ENCODE results near the gene POMC.
A peak's percentile ranks its signal among the peaks of the same experiment; 100 is the strongest.

POMC gene

GRCh38 chr2:25119263-25119662, 49.1 kb downstream of the POMC start:
- DNase-seq (ENCODE audit: low read depth in 2 of 2) = no peak
- no peak overlapping the region for H3K4me3 ChIP-seq (replicated peaks in 1 of 2; ENCODE audit: low read depth in 2 of 2, low read length in 2 of 2)
- no peak for TF ChIP-seq CTCF (IDR thresholded peaks at IDR 0.05; ENCODE audit: low read depth, low read length)

GRCh38 chr2:25116956-25117355, 51.4 kb downstream of the POMC start:
- TF ChIP-seq CTCF (IDR thresholded peaks at IDR 0.05; ENCODE audit: low read depth, low read length) = no peak
- H3K4me3 ChIP-seq (replicated peaks in 1 of 2; ENCODE audit: low read depth in 2 of 2, low read length in 2 of 2) = no peak overlapping the region
- DNase-seq (ENCODE audit: low read depth in 2 of 2) = no peak

- peak; percentile 37 to 43 for DNase-seq (ENCODE audit: low read depth in 2 of 2)
- TF ChIP-seq CTCF (IDR thresholded peaks at IDR 0.05; ENCODE audit: low read depth, low read length) = no peak
- H3K4me3 ChIP-seq (replicated peaks in 1 of 2; ENCODE audit: low read depth in 2 of 2, low read length in 2 of 2) = no peak overlapping the region
Observed at GRCh38 chr2:25115902-25116301, 52.5 kb downstream of the POMC start.

- no peak for DNase-seq (ENCODE audit: low read depth in 2 of 2)
- no peak for TF ChIP-seq CTCF (IDR thresholded peaks at IDR 0.05; ENCODE audit: low read depth, low read length)
- no peak overlapping the region for H3K4me3 ChIP-seq (replicated peaks in 1 of 2; ENCODE audit: low read depth in 2 of 2, low read length in 2 of 2)
Observed at GRCh38 chr2:25115249-25115883, 53.0 kb downstream of the POMC start.

GRCh38 chr2:25112113-25112512, 56.3 kb downstream of the POMC start:
- no peak for DNase-seq (ENCODE audit: low read depth in 2 of 2)
- TF ChIP-seq CTCF (IDR thresholded peaks at IDR 0.05; ENCODE audit: low read depth, low read length) = no peak
- H3K4me3 ChIP-seq (replicated peaks in 1 of 2; ENCODE audit: low read depth in 2 of 2, low read length in 2 of 2) = no peak overlapping the region

Measured in cardiac fibroblast (primary cell).